ENCODE results near the gene SNTA1. TPM values are rescaled to one million over a fixed set of nuclear protein-coding genes. Genes with fewer than 3 reads are reported as not detected.

Gene SNTA1
- total and polyA plus RNA-seq, 9 of the 15 experiments (the other 6 are each of a cell fraction or from before 2014, with no cell fraction given): 1.2 to 40.8 (median 20.3) TPM

DNA sequence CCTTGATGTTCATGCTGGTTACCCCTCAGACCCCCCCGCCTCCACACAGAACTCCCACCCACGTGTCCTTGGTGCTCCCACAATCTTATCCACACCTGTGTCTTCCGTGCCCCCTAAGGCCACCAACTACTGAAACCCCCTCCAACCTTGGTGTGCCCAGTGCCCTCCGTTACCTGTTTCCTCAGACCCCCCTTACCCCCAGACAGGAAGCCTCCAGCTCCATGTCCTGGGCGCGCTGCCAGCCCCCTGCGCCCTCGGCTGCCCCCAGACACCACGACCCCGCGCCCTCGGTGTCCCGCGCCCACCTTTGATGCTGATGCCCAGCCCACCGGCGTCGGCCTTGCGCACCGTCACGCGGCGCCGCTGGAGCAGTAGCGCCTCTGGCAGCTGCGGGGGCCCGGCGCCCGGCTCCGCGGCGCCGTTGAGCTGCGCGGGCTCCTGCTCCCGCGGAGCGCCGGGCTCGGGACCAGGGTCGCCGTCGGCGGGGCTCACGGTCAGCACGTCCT is 504 bp downstream of the SNTA1 start:
- no TSS peak for BruUV-seq (replicated peaks)
- peaks cover 38 to 43% of the 10 kb centered on the region in 2 experiments; a peak in 4 of 5 replicates for H3K4me1 ChIP-seq (replicated peaks in 1 of 2; ENCODE audit: control insufficient read depth in 2 of 2, insufficient read depth in 2 of 2, low read length in 2 of 2)
- 1% methylated on average over 27 of the region's 45 CpGs for WGBS (ENCODE audit: insufficient coverage, low coverage, missing lambda C conversion rate)
- TF ChIP-seq, protein P1, sequence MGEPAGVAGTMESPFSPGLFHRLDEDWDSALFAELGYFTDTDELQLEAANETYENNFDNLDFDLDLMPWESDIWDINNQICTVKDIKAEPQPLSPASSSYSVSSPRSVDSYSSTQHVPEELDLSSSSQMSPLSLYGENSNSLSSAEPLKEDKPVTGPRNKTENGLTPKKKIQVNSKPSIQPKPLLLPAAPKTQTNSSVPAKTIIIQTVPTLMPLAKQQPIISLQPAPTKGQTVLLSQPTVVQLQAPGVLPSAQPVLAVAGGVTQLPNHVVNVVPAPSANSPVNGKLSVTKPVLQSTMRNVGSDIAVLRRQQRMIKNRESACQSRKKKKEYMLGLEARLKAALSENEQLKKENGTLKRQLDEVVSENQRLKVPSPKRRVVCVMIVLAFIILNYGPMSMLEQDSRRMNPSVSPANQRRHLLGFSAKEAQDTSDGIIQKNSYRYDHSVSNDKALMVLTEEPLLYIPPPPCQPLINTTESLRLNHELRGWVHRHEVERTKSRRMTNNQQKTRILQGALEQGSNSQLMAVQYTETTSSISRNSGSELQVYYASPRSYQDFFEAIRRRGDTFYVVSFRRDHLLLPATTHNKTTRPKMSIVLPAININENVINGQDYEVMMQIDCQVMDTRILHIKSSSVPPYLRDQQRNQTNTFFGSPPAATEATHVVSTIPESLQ (CRISPR knock-in tag; IDR thresholded peaks at IDR 0.05): no peak
- no peak for TF ChIP-seq ATF1 (CRISPR knock-in tag; IDR thresholded peaks at IDR 0.05)
- 0 out of 2 replicates have a peak, but pooled peaks have one; percentile 10 for TF ChIP-seq ATF1 (tag; IDR thresholded peaks at IDR 0.05)
- TF ChIP-seq KDM2B (CRISPR knock-in tag; IDR thresholded peaks at IDR 0.05): no peak
- no peak for TF ChIP-seq NFE2 (IDR thresholded peaks at IDR 0.05; ENCODE audit: low read depth)
- no peak for TF ChIP-seq PHB2 (IDR thresholded peaks at IDR 0.05; ENCODE audit: low read depth)
- TF ChIP-seq, protein P2, sequence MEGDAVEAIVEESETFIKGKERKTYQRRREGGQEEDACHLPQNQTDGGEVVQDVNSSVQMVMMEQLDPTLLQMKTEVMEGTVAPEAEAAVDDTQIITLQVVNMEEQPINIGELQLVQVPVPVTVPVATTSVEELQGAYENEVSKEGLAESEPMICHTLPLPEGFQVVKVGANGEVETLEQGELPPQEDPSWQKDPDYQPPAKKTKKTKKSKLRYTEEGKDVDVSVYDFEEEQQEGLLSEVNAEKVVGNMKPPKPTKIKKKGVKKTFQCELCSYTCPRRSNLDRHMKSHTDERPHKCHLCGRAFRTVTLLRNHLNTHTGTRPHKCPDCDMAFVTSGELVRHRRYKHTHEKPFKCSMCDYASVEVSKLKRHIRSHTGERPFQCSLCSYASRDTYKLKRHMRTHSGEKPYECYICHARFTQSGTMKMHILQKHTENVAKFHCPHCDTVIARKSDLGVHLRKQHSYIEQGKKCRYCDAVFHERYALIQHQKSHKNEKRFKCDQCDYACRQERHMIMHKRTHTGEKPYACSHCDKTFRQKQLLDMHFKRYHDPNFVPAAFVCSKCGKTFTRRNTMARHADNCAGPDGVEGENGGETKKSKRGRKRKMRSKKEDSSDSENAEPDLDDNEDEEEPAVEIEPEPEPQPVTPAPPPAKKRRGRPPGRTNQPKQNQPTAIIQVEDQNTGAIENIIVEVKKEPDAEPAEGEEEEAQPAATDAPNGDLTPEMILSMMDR (IDR thresholded peaks at IDR 0.05 in 2 of 3, conservative IDR thresholded peaks at IDR 0.05 in 1 of 3; ENCODE audit: insufficient read depth in 2 of 3, low read depth in 1 of 3, low read length in 3 of 3): peak in 1 of 3 experiments; percentile 10; a peak in 1 of 6 replicates
- TF ChIP-seq SRSF7 (optimal IDR thresholded peaks at IDR 0.05; ENCODE audit: low read depth, low read length): no peak
- TF ChIP-seq CXXC5 (CRISPR knock-in tag; IDR thresholded peaks at IDR 0.05): peak; percentile 56; the same call in 1 of the 2 replicates
- TF ChIP-seq, protein P3, sequence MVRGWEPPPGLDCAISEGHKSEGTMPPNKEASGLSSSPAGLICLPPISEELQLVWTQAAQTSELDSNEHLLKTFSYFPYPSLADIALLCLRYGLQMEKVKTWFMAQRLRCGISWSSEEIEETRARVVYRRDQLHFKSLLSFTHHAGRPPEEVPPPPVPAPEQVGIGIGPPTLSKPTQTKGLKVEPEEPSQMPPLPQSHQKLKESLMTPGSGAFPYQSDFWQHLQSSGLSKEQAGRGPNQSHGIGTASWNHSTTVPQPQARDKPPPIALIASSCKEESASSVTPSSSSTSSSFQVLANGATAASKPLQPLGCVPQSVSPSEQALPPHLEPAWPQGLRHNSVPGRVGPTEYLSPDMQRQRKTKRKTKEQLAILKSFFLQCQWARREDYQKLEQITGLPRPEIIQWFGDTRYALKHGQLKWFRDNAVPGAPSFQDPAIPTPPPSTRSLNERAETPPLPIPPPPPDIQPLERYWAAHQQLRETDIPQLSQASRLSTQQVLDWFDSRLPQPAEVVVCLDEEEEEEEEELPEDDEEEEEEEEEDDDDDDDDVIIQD (CRISPR knock-in tag; IDR thresholded peaks at IDR 0.05): no peak
- no peak for TF ChIP-seq TARDBP (IDR thresholded peaks at IDR 0.05)
- peak in 1 of 2 experiments; percentile 47; a peak in 1 of 4 replicates for TF ChIP-seq HDAC1 (IDR thresholded peaks at IDR 0.05)
- peak; percentile 20; the same call in 1 of the 2 replicates for TF ChIP-seq EGR1 (conservative IDR thresholded peaks at IDR 0.05)
- 0 out of 2 replicates have a peak, but pooled peaks have one; percentile 0 for TF ChIP-seq NKRF (IDR thresholded peaks at IDR 0.05; ENCODE audit: borderline replicate concordance)
- no peak for TF ChIP-seq TAF1 (IDR thresholded peaks at IDR 0.05; ENCODE audit: control insufficient read depth, extremely low read depth, insufficient read depth, low read length, severe bottlenecking)

More for the DNA sequence above, 504 bp downstream of the SNTA1 start:
- peak overlapping the region; percentile 76; the same call in 2 of the 3 replicates for H3K27ac ChIP-seq (ENCODE audit: extremely low read depth, low read depth, low read length)
- H4K20me1 ChIP-seq (replicated peaks; ENCODE audit: control insufficient read depth, insufficient read depth, low read length): no peaks in the 10 kb centered on the region
- no peaks in the 10 kb centered on the region for H3K27me3 ChIP-seq (ENCODE audit: control insufficient read depth in 2 of 2, insufficient read depth in 2 of 2, low read length in 2 of 2)
- peak overlapping the region; percentile 70 for H2AFZ ChIP-seq (ENCODE audit: low read depth, low read length)
- H3K4me3 ChIP-seq: peak overlapping the region; percentile 78
- intact Hi-C loops (cut with micrococcal nuclease) (loop anchor here (5.0 kb wide), 1 partner anchor 41 kb away; the partner anchor contains the start of gene CDK5RAP1), in situ Hi-C loops (cut with MboI) (no loop called here)
- peak overlapping the region; percentile 52 to 94; a peak in 3 of 4 replicates for H3K9ac ChIP-seq (ENCODE audit: insufficient read depth in 1 of 2, low read depth in 2 of 2, low read length in 2 of 2)
- H3K9me3 ChIP-seq (replicated peaks; ENCODE audit: control insufficient read depth, insufficient read depth, low read depth, low read length): no peaks in the 10 kb centered on the region
- CTCF ChIA-PET (ENCODE audit: low intra/inter-chr PET ratio): interaction anchor here (0.7 kb wide), 1 partner anchor 70 kb away, joined by 3 read pairs; no protein-coding TSS in a partner anchor
- POLR2A ChIA-PET: interaction anchor here (0.6 to 2.2 kb wide), 8 partner anchors 11 to 211 kb away, joined by 3 to 7 read pairs (median 4); no protein-coding TSS in a partner anchor
- DNase-seq (ENCODE audit: extremely low read depth in 1 of 4, low spot score in 3 of 4) (peak; percentile 42 to 61 (median 56)), FAIRE-seq (no peak), ATAC-seq (peak; percentile 20)
- peaks cover 23% of the 10 kb centered on the region; the same call in 2 of the 3 replicates for H3K79me2 ChIP-seq (ENCODE audit: control insufficient read depth, insufficient read depth, low read length)
- H3K9me1 ChIP-seq (ENCODE audit: control insufficient read depth, insufficient read depth, low read length): no peaks in the 10 kb centered on the region
- H3K4me2 ChIP-seq (ENCODE audit: insufficient read depth, low read length): peak overlapping the region; percentile 81
- peaks cover 9% of the 10 kb centered on the region; the same call in 1 of the 3 replicates for H3K36me3 ChIP-seq (ENCODE audit: control insufficient read depth, insufficient read depth, low read length)
